ENCODE measurements around the gene VEPH1.

Gene VEPH1

GRCh38 chr3:157387708-157388435, 115.3 kb downstream of the VEPH1 start:
- TF ChIP-seq CTCF (IDR thresholded peaks at IDR 0.05; ENCODE audit: insufficient read depth, low read length, poor library complexity, severe bottlenecking) = no peak
- DNase-seq (ENCODE audit: extremely low read depth, insufficient read length) = no peak
- no peaks in the 10 kb centered on the region for H3K36me3 ChIP-seq (ENCODE audit: control insufficient read depth, insufficient read depth, low read length)
- no peaks in the 10 kb centered on the region for H3K27me3 ChIP-seq (replicated peaks; ENCODE audit: control insufficient read depth, insufficient read depth, low read length)
- no peak overlapping the region for H3K4me3 ChIP-seq (replicated peaks; ENCODE audit: low read depth, low read length)

GRCh38 chr3:157384491-157384890, 118.7 kb downstream of the VEPH1 start:
- no peak for DNase-seq (ENCODE audit: extremely low read depth, insufficient read length)
- no peaks in the 10 kb centered on the region for H3K36me3 ChIP-seq (ENCODE audit: control insufficient read depth, insufficient read depth, low read length)
- H3K4me3 ChIP-seq (replicated peaks; ENCODE audit: low read depth, low read length) = no peak overlapping the region
- no peak for TF ChIP-seq CTCF (IDR thresholded peaks at IDR 0.05; ENCODE audit: insufficient read depth, low read length, poor library complexity, severe bottlenecking)
- H3K27me3 ChIP-seq (replicated peaks; ENCODE audit: control insufficient read depth, insufficient read depth, low read length) = no peaks in the 10 kb centered on the region

- no peak overlapping the region for H3K4me3 ChIP-seq (replicated peaks; ENCODE audit: low read depth, low read length)
Observed at GRCh38 chr3:157384031-157384430, 119.2 kb downstream of the VEPH1 start.

GRCh38 chr3:157381606-157382005, 121.6 kb downstream of the VEPH1 start:
- Histone ChIP-seq H3K27me3 (replicated peaks; ENCODE audit: control insufficient read depth, insufficient read depth, low read length) (no peaks in the 10 kb centered on the region), H3K4me3 (replicated peaks; ENCODE audit: low read depth, low read length) (no peak overlapping the region), H3K36me3 (ENCODE audit: control insufficient read depth, insufficient read depth, low read length) (no peaks in the 10 kb centered on the region)
- DNase-seq (ENCODE audit: extremely low read depth, insufficient read length) = no peak
- no peak for TF ChIP-seq CTCF (IDR thresholded peaks at IDR 0.05; ENCODE audit: insufficient read depth, low read length, poor library complexity, severe bottlenecking)

More at GRCh38 chr3:157384031-157384430, 119.2 kb downstream of the VEPH1 start:
- Histone ChIP-seq H3K27me3 (replicated peaks; ENCODE audit: control insufficient read depth, insufficient read depth, low read length) (no peaks in the 10 kb centered on the region), H3K36me3 (ENCODE audit: control insufficient read depth, insufficient read depth, low read length) (no peaks in the 10 kb centered on the region)
- no peak for DNase-seq (ENCODE audit: extremely low read depth, insufficient read length)
- no peak for TF ChIP-seq CTCF (IDR thresholded peaks at IDR 0.05; ENCODE audit: insufficient read depth, low read length, poor library complexity, severe bottlenecking)

- H3K4me3 ChIP-seq (replicated peaks; ENCODE audit: low read depth, low read length) = no peak overlapping the region
- no peaks in the 10 kb centered on the region for H3K36me3 ChIP-seq (ENCODE audit: control insufficient read depth, insufficient read depth, low read length)
- no peaks in the 10 kb centered on the region for H3K27me3 ChIP-seq (replicated peaks; ENCODE audit: control insufficient read depth, insufficient read depth, low read length)
- DNase-seq (ENCODE audit: extremely low read depth, insufficient read length) = no peak
- no peak for TF ChIP-seq CTCF (IDR thresholded peaks at IDR 0.05; ENCODE audit: insufficient read depth, low read length, poor library complexity, severe bottlenecking)
Observed at GRCh38 chr3:157379525-157380140, 123.6 kb downstream of the VEPH1 start.

Data from GM06990 (cell line).